Glutamatergic neuron (in vitro differentiated cells): Measurements from ENCODE around the gene FBXL7. TPM values are rescaled to one million over a fixed set of nuclear protein-coding genes. Genes with fewer than 3 reads are reported as not detected.

Experiments used
- DNase-seq: peaks from one replicate; pipeline ENCODE4 v3.0.0; 2022
- H3K27ac Mint-ChIP-seq: one replicate; pipeline ENCODE4 v1.8.0; 2020; ENCODE audit warnings: mild to moderate bottlenecking, mixed read lengths, inconsistent platforms; ENCODE audit not compliant: unreplicated experiment
- H3K27me3 Mint-ChIP-seq: one replicate; pipeline ENCODE4 v1.8.0; 2020; ENCODE audit warnings: mild to moderate bottlenecking, moderate library complexity, mixed read lengths, inconsistent platforms; ENCODE audit not compliant: unreplicated experiment
- H3K36me3 Mint-ChIP-seq: one replicate; pipeline ENCODE4 v1.8.0; 2020; ENCODE audit warnings: mild to moderate bottlenecking, mixed read lengths, inconsistent platforms; ENCODE audit not compliant: unreplicated experiment
- H3K4me1 Mint-ChIP-seq: one replicate; pipeline ENCODE4 v1.8.0; 2020; ENCODE audit warnings: mild to moderate bottlenecking, low read depth, mixed read lengths, inconsistent platforms; ENCODE audit not compliant: unreplicated experiment
- H3K4me3 Mint-ChIP-seq: one replicate; pipeline ENCODE4 v1.8.0; 2020; ENCODE audit warnings: mild to moderate bottlenecking, mixed read lengths, inconsistent platforms; ENCODE audit not compliant: unreplicated experiment
- H3K9me3 Mint-ChIP-seq: one replicate; pipeline ENCODE4 v1.8.0; 2020; ENCODE audit warnings: mild to moderate bottlenecking, moderate library complexity, mixed read lengths, inconsistent platforms; ENCODE audit not compliant: unreplicated experiment
- total RNA-seq: library from RNA; stranded (reverse); fragmentation: NEBNext Ultra II Directional; extraction: Animal tissue kit (Norgen Biotek cat#: 25700); gene quantifications from one replicate; pipeline ENCODE4 v1.2.1, GENCODE V29; 2021; ENCODE audit not compliant: unreplicated experiment
- TF ChIP-seq, protein P1 (sequence below): fragments of 200-600 bp; sonication (generic); IDR thresholded peaks from one replicate; pipeline ENCODE4 v1.5.0; 2021; ENCODE audit not compliant: partially characterized antibody, unreplicated experiment

Gene FBXL7
- total RNA-seq, 1 donor from 2014 or later = 25.3 TPM

DNA sequence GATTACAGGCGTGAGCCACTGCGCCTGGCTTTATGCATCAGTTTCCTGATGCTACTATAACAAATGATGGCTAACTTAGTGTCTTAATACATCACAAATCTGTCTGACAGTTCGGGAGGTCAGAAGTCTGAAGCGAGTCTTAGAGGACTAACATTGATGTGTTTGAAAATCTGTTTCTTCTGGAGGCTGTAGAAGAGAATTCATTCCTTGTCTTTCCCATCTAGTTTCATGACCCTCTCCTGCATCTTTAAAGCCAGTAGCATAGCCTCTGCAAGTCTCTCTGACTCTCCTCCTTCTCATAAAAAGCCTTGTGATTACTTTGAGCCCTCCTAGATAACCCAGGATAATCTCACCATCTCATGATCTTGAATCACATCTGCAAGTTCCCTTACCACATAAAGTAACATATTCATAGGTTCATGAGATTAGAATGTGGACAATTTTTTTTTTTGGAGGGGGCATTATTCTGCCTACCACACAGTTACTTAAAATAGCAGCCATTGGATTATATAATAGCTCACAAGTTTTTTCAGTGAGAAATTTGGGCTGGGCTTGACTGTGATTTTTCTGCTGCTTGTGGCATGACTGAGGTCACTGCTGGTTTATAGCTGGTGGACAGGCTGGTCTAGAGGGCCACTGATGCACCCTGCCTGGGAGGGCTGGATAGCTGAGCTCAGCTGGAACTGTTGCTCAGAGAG, 134.8 kb downstream of the FBXL7 start:
- Mint-ChIP-seq H3K4me3 (no peak overlapping the region), H3K27ac (peak overlapping the region; percentile 45), H3K9me3 (no peaks in the 10 kb centered on the region), H3K4me1 (peaks cover 1% of the 10 kb centered on the region), H3K36me3 (peaks cover 9% of the 10 kb centered on the region), H3K27me3 (no peaks in the 10 kb centered on the region)
- TF ChIP-seq, protein P1, sequence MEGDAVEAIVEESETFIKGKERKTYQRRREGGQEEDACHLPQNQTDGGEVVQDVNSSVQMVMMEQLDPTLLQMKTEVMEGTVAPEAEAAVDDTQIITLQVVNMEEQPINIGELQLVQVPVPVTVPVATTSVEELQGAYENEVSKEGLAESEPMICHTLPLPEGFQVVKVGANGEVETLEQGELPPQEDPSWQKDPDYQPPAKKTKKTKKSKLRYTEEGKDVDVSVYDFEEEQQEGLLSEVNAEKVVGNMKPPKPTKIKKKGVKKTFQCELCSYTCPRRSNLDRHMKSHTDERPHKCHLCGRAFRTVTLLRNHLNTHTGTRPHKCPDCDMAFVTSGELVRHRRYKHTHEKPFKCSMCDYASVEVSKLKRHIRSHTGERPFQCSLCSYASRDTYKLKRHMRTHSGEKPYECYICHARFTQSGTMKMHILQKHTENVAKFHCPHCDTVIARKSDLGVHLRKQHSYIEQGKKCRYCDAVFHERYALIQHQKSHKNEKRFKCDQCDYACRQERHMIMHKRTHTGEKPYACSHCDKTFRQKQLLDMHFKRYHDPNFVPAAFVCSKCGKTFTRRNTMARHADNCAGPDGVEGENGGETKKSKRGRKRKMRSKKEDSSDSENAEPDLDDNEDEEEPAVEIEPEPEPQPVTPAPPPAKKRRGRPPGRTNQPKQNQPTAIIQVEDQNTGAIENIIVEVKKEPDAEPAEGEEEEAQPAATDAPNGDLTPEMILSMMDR = no peak
- DNase-seq = no peak

DNA sequence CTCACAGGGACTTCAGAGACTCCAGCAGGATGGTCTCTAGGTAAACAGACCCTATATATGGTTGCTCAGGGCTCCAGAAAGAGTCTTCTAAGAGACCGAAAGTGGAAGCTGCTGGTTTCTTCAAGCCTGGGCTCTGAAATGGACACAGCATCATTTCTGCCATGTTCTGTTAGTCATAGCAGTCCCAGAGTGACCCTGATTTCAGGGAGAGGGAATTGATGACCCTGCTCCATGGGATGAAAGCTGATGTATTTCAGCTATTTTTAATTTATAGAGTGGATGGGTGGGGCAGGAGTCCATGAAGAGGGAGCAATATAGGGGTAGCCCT, 135.3 kb downstream of the FBXL7 start:
- Mint-ChIP-seq H3K4me1 (peaks cover 1% of the 10 kb centered on the region), H3K36me3 (peaks cover 9% of the 10 kb centered on the region), H3K4me3 (no peak overlapping the region), H3K27ac (no peak overlapping the region), H3K27me3 (no peaks in the 10 kb centered on the region), H3K9me3 (no peaks in the 10 kb centered on the region)
- DNase-seq = no peak
- TF ChIP-seq, protein P1 = no peak

GRCh38 chr5:15637345-15637744, 137.4 kb downstream of the FBXL7 start:
- H3K9me3 Mint-ChIP-seq = no peaks in the 10 kb centered on the region
- TF ChIP-seq, protein P1 = no peak
- no peak overlapping the region for H3K4me3 Mint-ChIP-seq
- H3K27ac Mint-ChIP-seq = no peak overlapping the region
- H3K4me1 Mint-ChIP-seq = peaks cover 1% of the 10 kb centered on the region
- no peak for DNase-seq
- H3K36me3 Mint-ChIP-seq = peaks cover 9% of the 10 kb centered on the region
- no peaks in the 10 kb centered on the region for H3K27me3 Mint-ChIP-seq

- no peak overlapping the region for H3K4me3 Mint-ChIP-seq
- H3K27me3 Mint-ChIP-seq = no peaks in the 10 kb centered on the region
- H3K36me3 Mint-ChIP-seq = peaks cover 9% of the 10 kb centered on the region
- H3K27ac Mint-ChIP-seq = no peak overlapping the region
- no peaks in the 10 kb centered on the region for H3K9me3 Mint-ChIP-seq
- H3K4me1 Mint-ChIP-seq = peaks cover 1% of the 10 kb centered on the region
- no peak for DNase-seq
- TF ChIP-seq, protein P1 = no peak
These were observed 137.9 kb downstream of the FBXL7 start for GRCh38 chr5:15637886-15638285.

- Mint-ChIP-seq H3K4me3 (no peak overlapping the region), H3K4me1 (peaks cover 1% of the 10 kb centered on the region), H3K36me3 (peaks cover 9% of the 10 kb centered on the region), H3K27ac (no peak overlapping the region), H3K27me3 (no peaks in the 10 kb centered on the region), H3K9me3 (no peaks in the 10 kb centered on the region)
- DNase-seq = no peak
- TF ChIP-seq, protein P1 = no peak
These were observed 138.3 kb downstream of the FBXL7 start for GRCh38 chr5:15638296-15638695.
